ENCODE data around the gene CD83. TPM values are rescaled to one million over a fixed set of nuclear protein-coding genes. Genes with fewer than 3 reads are reported as not detected.

The CD83 gene
- polyA plus RNA-seq, 1 donor (not counting 4 experiments of a cell fraction or from before 2014, with no cell fraction given) = 3.4 TPM

GRCh38 chr6:14143305-14143704, 25.7 kb downstream of the CD83 start:
- Histone ChIP-seq H3K9ac (ENCODE audit: control insufficient read depth, extremely low read depth, insufficient read depth, low read length) (no peak overlapping the region), H3K36me3 (ENCODE audit: control insufficient read depth in 2 of 2, extremely low read depth in 1 of 2, insufficient read depth in 2 of 2, low read length in 2 of 2) (no peaks in the 10 kb centered on the region), H4K20me1 (ENCODE audit: control insufficient read depth, extremely low read depth, insufficient read depth, low read length) (no peaks in the 10 kb centered on the region), H3K9me1 (ENCODE audit: control insufficient read depth, extremely low read depth, insufficient read depth, low read length) (no peaks in the 10 kb centered on the region), H3K27ac (ENCODE audit: control insufficient read depth, insufficient read depth, low read length) (no peak overlapping the region), H3K79me2 (ENCODE audit: control insufficient read depth, insufficient read depth, low read length) (no peaks in the 10 kb centered on the region), H3K9me3 (ENCODE audit: control insufficient read depth, low read depth, low read length) (no peaks in the 10 kb centered on the region), H3K27me3 (ENCODE audit: control insufficient read depth, extremely low read depth, insufficient read depth, low read length) (no peaks in the 10 kb centered on the region), H3K4me1 (ENCODE audit: control insufficient read depth, extremely low read depth, insufficient read depth, low read length) (no peaks in the 10 kb centered on the region), H2AFZ (ENCODE audit: control insufficient read depth, low read length) (no peak overlapping the region), H3K4me3 (ENCODE audit: control insufficient read depth in 2 of 3, extremely low read depth in 1 of 3, insufficient read depth in 2 of 3, low read depth in 1 of 3, low read length in 3 of 3) (no peak overlapping the region), H3K4me2 (ENCODE audit: control insufficient read depth, extremely low read depth, insufficient read depth, low read depth, low read length) (no peak overlapping the region)
- no peak for TF ChIP-seq EZH2 (IDR thresholded peaks at IDR 0.05; ENCODE audit: low read length)
- no peak for TF ChIP-seq CTCF (optimal IDR thresholded peaks at IDR 0.05 in 1 of 3, IDR thresholded peaks at IDR 0.05 in 1 of 3, conservative IDR thresholded peaks at IDR 0.05 in 1 of 3; ENCODE audit: extremely low read depth in 1 of 3, insufficient read depth in 2 of 3, low read length in 3 of 3)
- DNase-seq (ENCODE audit: low read depth, low spot score) (no peak), FAIRE-seq (no peak)
- dilution Hi-C loops (cut with MboI; ENCODE audit: extremely low pct_ligation_motif_present, low sequenced_read_pairs) = no loop called here

GRCh38 chr6:14144678-14145113, 27.1 kb downstream of the CD83 start:
- FAIRE-seq (peak; percentile 29), DNase-seq (ENCODE audit: low read depth, low spot score) (peak; percentile 23)
- H4K20me1 ChIP-seq (ENCODE audit: control insufficient read depth, extremely low read depth, insufficient read depth, low read length) = no peaks in the 10 kb centered on the region
- TF ChIP-seq CTCF (optimal IDR thresholded peaks at IDR 0.05 in 1 of 3, IDR thresholded peaks at IDR 0.05 in 1 of 3, conservative IDR thresholded peaks at IDR 0.05 in 1 of 3; ENCODE audit: extremely low read depth in 1 of 3, insufficient read depth in 2 of 3, low read length in 3 of 3) (peak; percentile 89 to 98 (median 94)), EZH2 (IDR thresholded peaks at IDR 0.05; ENCODE audit: low read length) (no peak)
- no peak overlapping the region for H3K27ac ChIP-seq (ENCODE audit: control insufficient read depth, insufficient read depth, low read length)
- dilution Hi-C loops (cut with MboI; ENCODE audit: extremely low pct_ligation_motif_present, low sequenced_read_pairs) = no loop called here
- no peak overlapping the region for H3K9ac ChIP-seq (ENCODE audit: control insufficient read depth, extremely low read depth, insufficient read depth, low read length)
- H3K27me3 ChIP-seq (ENCODE audit: control insufficient read depth, extremely low read depth, insufficient read depth, low read length) = peaks cover under 1% of the 10 kb centered on the region
- no peaks in the 10 kb centered on the region for H3K4me1 ChIP-seq (ENCODE audit: control insufficient read depth, extremely low read depth, insufficient read depth, low read length)
- no peaks in the 10 kb centered on the region for H3K36me3 ChIP-seq (ENCODE audit: control insufficient read depth in 2 of 2, extremely low read depth in 1 of 2, insufficient read depth in 2 of 2, low read length in 2 of 2)
- H3K4me3 ChIP-seq (ENCODE audit: control insufficient read depth in 2 of 3, extremely low read depth in 1 of 3, insufficient read depth in 2 of 3, low read depth in 1 of 3, low read length in 3 of 3) = no peak overlapping the region
- no peaks in the 10 kb centered on the region for H3K9me3 ChIP-seq (ENCODE audit: control insufficient read depth, low read depth, low read length)
- no peaks in the 10 kb centered on the region for H3K79me2 ChIP-seq (ENCODE audit: control insufficient read depth, insufficient read depth, low read length)
- H3K4me2 ChIP-seq (ENCODE audit: control insufficient read depth, extremely low read depth, insufficient read depth, low read depth, low read length) = no peak overlapping the region
- H2AFZ ChIP-seq (ENCODE audit: control insufficient read depth, low read length) = no peak overlapping the region
- H3K9me1 ChIP-seq (ENCODE audit: control insufficient read depth, extremely low read depth, insufficient read depth, low read length) = no peaks in the 10 kb centered on the region

Data from keratinocyte (primary cell).